Right lobe of liver (tissue), 4 donors: Measurements from ENCODE around the gene NR0B1.

Experiments used
- POLR2A ChIP-seq: fragments of 450-650 bp; IDR thresholded peaks from one replicate; pipeline ENCODE4 v1.6.1; 2017; ENCODE audit warnings: antibody characterized with exemption, mild to moderate bottlenecking
- TF ChIP-seq, protein P1 (sequence below), 4 donors: fragments of 200-600 bp in 3 of 4; fragments of 450-650 bp in 1 of 4; IDR thresholded peaks; one replicate each; pipeline versions ENCODE4 v1.5.1 to v1.8.0; 2016 to 2022; ENCODE audit warnings: antibody characterized with exemption in 4 of 4, mild to moderate bottlenecking in 2 of 4
- donor health status: DM: no; HTN: no; CAD: no.
- donor health status: DM: no; HTN: no; CAD: no.
- donor health status: DM: no; HTN: yes; CAD: no.

GRCh38 chrX:30307466-30307865, 1.7 kb downstream of the NR0B1 start:
- TF ChIP-seq, protein P1, sequence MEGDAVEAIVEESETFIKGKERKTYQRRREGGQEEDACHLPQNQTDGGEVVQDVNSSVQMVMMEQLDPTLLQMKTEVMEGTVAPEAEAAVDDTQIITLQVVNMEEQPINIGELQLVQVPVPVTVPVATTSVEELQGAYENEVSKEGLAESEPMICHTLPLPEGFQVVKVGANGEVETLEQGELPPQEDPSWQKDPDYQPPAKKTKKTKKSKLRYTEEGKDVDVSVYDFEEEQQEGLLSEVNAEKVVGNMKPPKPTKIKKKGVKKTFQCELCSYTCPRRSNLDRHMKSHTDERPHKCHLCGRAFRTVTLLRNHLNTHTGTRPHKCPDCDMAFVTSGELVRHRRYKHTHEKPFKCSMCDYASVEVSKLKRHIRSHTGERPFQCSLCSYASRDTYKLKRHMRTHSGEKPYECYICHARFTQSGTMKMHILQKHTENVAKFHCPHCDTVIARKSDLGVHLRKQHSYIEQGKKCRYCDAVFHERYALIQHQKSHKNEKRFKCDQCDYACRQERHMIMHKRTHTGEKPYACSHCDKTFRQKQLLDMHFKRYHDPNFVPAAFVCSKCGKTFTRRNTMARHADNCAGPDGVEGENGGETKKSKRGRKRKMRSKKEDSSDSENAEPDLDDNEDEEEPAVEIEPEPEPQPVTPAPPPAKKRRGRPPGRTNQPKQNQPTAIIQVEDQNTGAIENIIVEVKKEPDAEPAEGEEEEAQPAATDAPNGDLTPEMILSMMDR (IDR thresholded peaks at IDR 0.05): no peak
- no peak for TF ChIP-seq POLR2A
